HepG2 (cell line): Measurements from ENCODE around the gene SGPL1.

Source experiments
- BCLAF1 ChIP-seq: fragments of 450-650 bp; IDR thresholded peaks from 2 replicates; pipeline ENCODE4 v1.6.1; 2017; ENCODE audit warnings: mild to moderate bottlenecking
- CTCF ChIP-seq: sonication (generic); formaldehyde crosslinking; IDR thresholded peaks from 2 replicates; pipeline ENCODE4 v1.5.0; 2020; ENCODE audit warnings: mild to moderate bottlenecking, missing genetic modification reagents, moderate library complexity
- FOXM1 ChIP-seq: sonication (generic); formaldehyde crosslinking; IDR thresholded peaks from 2 replicates; pipeline ENCODE4 v1.5.0; 2020; ENCODE audit warnings: missing genetic modification reagents
- GATAD1 ChIP-seq: IDR thresholded peaks from 2 replicates; pipeline ENCODE4 v1.6.1; 2016; ENCODE audit warnings: missing genetic modification reagents, missing compliant biosample characterization
- PBX3 ChIP-seq: sonication (generic); formaldehyde crosslinking; IDR thresholded peaks from 2 replicates; pipeline ENCODE4 v1.8.1; 2023; ENCODE audit warnings: missing genetic modification reagents, inconsistent platforms, borderline replicate concordance
- SP1 ChIP-seq, 2 experiments: fragments of 450-650 bp in 1 of 2; sonication (generic) in 1 of 2; formaldehyde crosslinking in 1 of 2; IDR thresholded peaks; 2 replicates each; pipeline versions ENCODE4 v1.4.0 to v1.6.1; 2016 to 2020; ENCODE audit warnings: missing genetic modification reagents in 1 of 2
- ZBTB8A ChIP-seq: sonication (generic); formaldehyde crosslinking; IDR thresholded peaks from 2 replicates; pipeline ENCODE4 v1.4.0; 2020; ENCODE audit warnings: mild to moderate bottlenecking, low read depth, missing genetic modification reagents, borderline replicate concordance
- ZNF362 ChIP-seq: sonication (generic); formaldehyde crosslinking; IDR thresholded peaks from 2 replicates; pipeline ENCODE4 v1.4.0; 2020; ENCODE audit warnings: missing genetic modification reagents, mild to moderate bottlenecking, borderline replicate concordance

GRCh38 chr10:70771311-70772194, 44.2 kb upstream of the SGPL1 start:
- TF ChIP-seq ZBTB8A (CRISPR knock-in tag): no peak
- no peak for TF ChIP-seq BCLAF1
- no peak for TF ChIP-seq FOXM1
- TF ChIP-seq CTCF (CRISPR knock-in tag): no peak
- no peak for TF ChIP-seq SP1 (IDR thresholded peaks at IDR 0.05)
- no peak for TF ChIP-seq SP1 (CRISPR knock-in tag; IDR thresholded peaks at IDR 0.05)
- TF ChIP-seq GATAD1 (CRISPR knock-in tag): no peak
- no peak for TF ChIP-seq ZNF362
- TF ChIP-seq PBX3 (CRISPR knock-in tag): no peak
